Neuronal stem cell (in vitro differentiated cells): ENCODE results near the gene EPHA6.

Experiments
- DNase-seq: peaks from one replicate; pipeline ENCODE4 v3.0.0-alpha.2; 2013; ENCODE audit warnings: low spot score
- H2AFZ ChIP-seq: one replicate; pipeline ENCODE4 v1.6.1; 2013; ENCODE audit warnings: mild to moderate bottlenecking, low read length, inconsistent platforms
- H2AK5ac ChIP-seq: 2 replicates; pipeline ENCODE4 v1.6.1; 2013; ENCODE audit warnings: low read depth, mild to moderate bottlenecking, inconsistent platforms, low read length, moderate library complexity, mixed read lengths
- H2BK120ac ChIP-seq: 2 replicates; pipeline ENCODE4 v1.6.1; 2013; ENCODE audit warnings: low read depth, mild to moderate bottlenecking, inconsistent platforms, low read length, moderate library complexity, mixed read lengths
- H2BK12ac ChIP-seq: one replicate; pipeline ENCODE4 v1.6.1; 2013; ENCODE audit warnings: low read length, inconsistent platforms
- H2BK15ac ChIP-seq: 2 replicates; pipeline ENCODE4 v1.6.1; 2013; ENCODE audit warnings: mild to moderate bottlenecking, low read length, inconsistent platforms, mixed read lengths
- H2BK5ac ChIP-seq: one replicate; pipeline ENCODE4 v1.6.1; 2013; ENCODE audit warnings: inconsistent platforms, mild to moderate bottlenecking, low read length, moderate library complexity
- H3K14ac ChIP-seq: one replicate; pipeline ENCODE4 v1.6.1; 2013; ENCODE audit warnings: low read length, inconsistent platforms
- H3K18ac ChIP-seq: 2 replicates; pipeline ENCODE4 v1.6.1; 2013; ENCODE audit warnings: low read length, inconsistent platforms
- H3K23ac ChIP-seq: 2 replicates; pipeline ENCODE4 v1.6.1; 2013; ENCODE audit warnings: low read depth, mild to moderate bottlenecking, mixed read lengths, low read length, inconsistent platforms; ENCODE audit not compliant: poor library complexity
- H3K27ac ChIP-seq: replicated peaks from 3 replicates; pipeline ENCODE4 v1.5.1; 2013; ENCODE audit warnings: low read length, inconsistent platforms
- H3K27me3 ChIP-seq, 3 experiments: 2 replicates each; pipeline ENCODE4 v1.6.1; 2013; ENCODE audit warnings: low read length in 3 of 3, mild to moderate bottlenecking in 2 of 3, inconsistent platforms in 1 of 3, low read depth in 1 of 3, mixed read lengths in 1 of 3, moderate library complexity in 1 of 3; ENCODE audit not compliant: control insufficient read depth in 3 of 3, insufficient read depth in 3 of 3
- H3K36me3 ChIP-seq, 2 donors: replicated peaks in 1 of 2; 2 replicates each; pipeline ENCODE4 v1.6.1; 2013; ENCODE audit warnings: low read length in 2 of 2; ENCODE audit not compliant: control insufficient read depth in 2 of 2, insufficient read depth in 2 of 2
- H3K4ac ChIP-seq: 2 replicates; pipeline ENCODE4 v1.6.1; 2013; ENCODE audit warnings: inconsistent platforms, mild to moderate bottlenecking, low read length, moderate library complexity
- H3K4me1 ChIP-seq, 2 donors: 1 replicate in 1 of 2; 2 replicates in 1 of 2; pipeline ENCODE4 v1.6.1; 2013; ENCODE audit warnings: low read length in 2 of 2, low read depth in 1 of 2; ENCODE audit not compliant: control insufficient read depth in 2 of 2, insufficient read depth in 1 of 2
- H3K4me2 ChIP-seq: one replicate; pipeline ENCODE4 v1.6.1; 2013; ENCODE audit warnings: mild to moderate bottlenecking, low read length, inconsistent platforms; ENCODE audit not compliant: insufficient read depth, poor library complexity, severe bottlenecking
- H3K4me3 ChIP-seq, 2 donors: 2 replicates each; pipeline ENCODE4 v1.5.1; 2013; ENCODE audit warnings: low read length in 2 of 2, mild to moderate bottlenecking in 2 of 2, inconsistent platforms in 1 of 2, moderate library complexity in 1 of 2
- H3K79me1 ChIP-seq: one replicate; pipeline ENCODE4 v1.6.1; 2013; ENCODE audit warnings: low read depth, mild to moderate bottlenecking, inconsistent platforms, low read length, moderate library complexity
- H3K9ac ChIP-seq: one replicate; pipeline ENCODE4 v1.6.1; 2013; ENCODE audit warnings: mild to moderate bottlenecking, low read depth, low read length, inconsistent platforms; ENCODE audit not compliant: poor library complexity
- H3K9me3 ChIP-seq, 2 donors: replicated peaks in 1 of 2; 2 replicates each; pipeline versions ENCODE3 to v1.6.1; 2013; ENCODE audit warnings: low read length in 2 of 2, mild to moderate bottlenecking in 2 of 2, inconsistent platforms in 1 of 2, low read depth in 1 of 2, mixed read lengths in 1 of 2, moderate library complexity in 1 of 2; ENCODE audit not compliant: control insufficient read depth in 2 of 2, insufficient read depth in 1 of 2
- H4K8ac ChIP-seq: one replicate; pipeline ENCODE4 v1.6.1; 2013; ENCODE audit warnings: low read depth, mild to moderate bottlenecking, inconsistent platforms, low read length, moderate library complexity
- H4K91ac ChIP-seq: one replicate; pipeline ENCODE4 v1.6.1; 2013; ENCODE audit warnings: low read length, low read depth, mild to moderate bottlenecking, inconsistent platforms; ENCODE audit not compliant: poor library complexity
- whole genome bisulfite sequencing, 2 donors: extraction: QIAGEN DNeasy Blood & Tissue Kit; methylation state at CpG; one replicate each; pipeline ENCODE4 v1.1.7; 2013; ENCODE audit warnings: missing lambda C conversion rate in 2 of 2, mixed read lengths in 1 of 2; ENCODE audit not compliant: insufficient read length in 2 of 2, insufficient replicate concordance in 1 of 2; ENCODE audit errors: extremely low coverage in 2 of 2; 5-methylcytosine and 5-hydroxymethylcytosine counted together

EPHA6 gene

GRCh38 chr3:97131476-97131875, 317.1 kb downstream of the EPHA6 start:
- Histone ChIP-seq H2BK120ac (no peak overlapping the region), H4K91ac (no peak overlapping the region), H2BK5ac (no peak overlapping the region), H3K27ac (no peak overlapping the region), H3K4me3 (no peak overlapping the region), H3K18ac (no peak overlapping the region), H2BK12ac (no peak overlapping the region), H2BK15ac (no peak overlapping the region), H3K4me1 (no peaks in the 10 kb centered on the region), H3K4ac (no peak overlapping the region), H2AK5ac (no peak overlapping the region), H4K8ac (no peak overlapping the region), H3K9ac (no peak overlapping the region), H3K4me2 (no peak overlapping the region), H2AFZ (no peak overlapping the region), H3K14ac (no peak overlapping the region), H3K27me3 (no peaks in the 10 kb centered on the region), H3K36me3 (no peaks in the 10 kb centered on the region), H3K79me1 (no peaks in the 10 kb centered on the region), H3K23ac (no peak overlapping the region), H3K9me3 (no peaks in the 10 kb centered on the region)
- DNase-seq, result no peak
- WGBS, 2 donors, result no CpG with 5 or more reads among the region's 1 CpG

GRCh38 chr3:97138914-97139541, 324.6 kb downstream of the EPHA6 start:
- H3K14ac ChIP-seq, result no peak overlapping the region
- H3K4me3 ChIP-seq, result no peak overlapping the region
- DNase-seq, result no peak

GRCh38 chr3:97148931-97149330, 334.5 kb downstream of the EPHA6 start:
- Histone ChIP-seq H3K27me3 (no peaks in the 10 kb centered on the region), H2BK5ac (no peak overlapping the region), H3K14ac (no peak overlapping the region), H3K18ac (no peak overlapping the region), H3K79me1 (no peaks in the 10 kb centered on the region), H3K4me3 (no peak overlapping the region), H3K4ac (no peak overlapping the region), H2AK5ac (no peak overlapping the region), H2AFZ (peak overlapping the region; percentile 5), H3K23ac (no peak overlapping the region), H2BK15ac (no peak overlapping the region), H3K4me2 (no peak overlapping the region), H3K9ac (no peak overlapping the region), H4K8ac (no peak overlapping the region), H3K4me1 (no peaks in the 10 kb centered on the region), H4K91ac (no peak overlapping the region), H2BK12ac (no peak overlapping the region), H3K36me3 (no peaks in the 10 kb centered on the region), H3K27ac (no peak overlapping the region), H3K9me3 (no peaks in the 10 kb centered on the region), H2BK120ac (no peak overlapping the region)
- DNase-seq, result no peak
- no CpG with 5 or more reads among the region's 2 CpGs for WGBS, 2 donors

More at GRCh38 chr3:97138914-97139541, 324.6 kb downstream of the EPHA6 start:
- no peak overlapping the region for H3K18ac ChIP-seq
- H2BK5ac ChIP-seq, result no peak overlapping the region
- no peak overlapping the region for H3K27ac ChIP-seq
- H3K4me2 ChIP-seq, result no peak overlapping the region
- no peak overlapping the region for H3K23ac ChIP-seq
- H2BK12ac ChIP-seq, result no peak overlapping the region
- no peak overlapping the region for H3K4ac ChIP-seq
- no peak overlapping the region for H2AK5ac ChIP-seq
- H3K27me3 ChIP-seq, result no peaks in the 10 kb centered on the region
- no peaks in the 10 kb centered on the region for H3K79me1 ChIP-seq
- no peak overlapping the region for H2AFZ ChIP-seq
- H2BK120ac ChIP-seq, result no peak overlapping the region
- H3K4me1 ChIP-seq, result no peaks in the 10 kb centered on the region
- no peak overlapping the region for H4K91ac ChIP-seq
- no peaks in the 10 kb centered on the region for H3K36me3 ChIP-seq
- H2BK15ac ChIP-seq, result no peak overlapping the region
- peaks cover 0 to 1% of the 10 kb centered on the region in 2 donors for H3K9me3 ChIP-seq
- H3K9ac ChIP-seq, result no peak overlapping the region
- no peak overlapping the region for H4K8ac ChIP-seq

- Histone ChIP-seq H3K4ac (no peak overlapping the region), H4K8ac (no peak overlapping the region), H2BK5ac (no peak overlapping the region), H3K4me1 (no peaks in the 10 kb centered on the region), H2AK5ac (no peak overlapping the region), H3K36me3 (no peaks in the 10 kb centered on the region), H2BK15ac (no peak overlapping the region), H2BK120ac (no peak overlapping the region), H3K4me3 (no peak overlapping the region), H3K27ac (no peak overlapping the region), H2BK12ac (no peak overlapping the region), H3K9ac (no peak overlapping the region), H2AFZ (no peak overlapping the region), H3K4me2 (no peak overlapping the region), H3K9me3 (no peaks in the 10 kb centered on the region), H3K23ac (no peak overlapping the region), H3K27me3 (no peaks in the 10 kb centered on the region), H3K79me1 (no peaks in the 10 kb centered on the region), H3K14ac (no peak overlapping the region), H3K18ac (no peak overlapping the region), H4K91ac (no peak overlapping the region)
- no peak for DNase-seq
- WGBS, 2 donors, result no CpG with 5 or more reads among the region's 2 CpGs
Observed at GRCh38 chr3:97161169-97161568, 346.8 kb downstream of the EPHA6 start.
